Measurements from ENCODE around the gene GJB4.
A peak's percentile ranks its signal among the peaks of the same experiment; 100 is the strongest.

The GJB4 gene

GRCh38 chr1:34777519-34778321 lies 18.2 kb downstream of the GJB4 start:
- no peak for DNase-seq

- DNase-seq = no peak
Measured at GRCh38 chr1:34778381-34778780, 18.8 kb downstream of the GJB4 start.

GRCh38 chr1:34779005-34779404 lies 19.5 kb downstream of the GJB4 start:
- DNase-seq = no peak

- DNase-seq = no peak
Measured at GRCh38 chr1:34779526-34779925, 20.0 kb downstream of the GJB4 start.

GRCh38 chr1:34779962-34780361 lies 20.4 kb downstream of the GJB4 start:
- no peak for DNase-seq

- no peak for DNase-seq
Measured at GRCh38 chr1:34780528-34780927, 21.0 kb downstream of the GJB4 start.

GRCh38 chr1:34781071-34781843 lies 21.7 kb downstream of the GJB4 start, which contains the start of gene GJB3:
TSS of gene GJB3 (plus strand) at chr1:34781214. CDS start at chr1:34784763, 3,549 bp downstream.
- DNase-seq = no peak

GRCh38 chr1:34781844-34782391 lies 22.4 kb downstream of the GJB4 start:
- no peak for DNase-seq

GRCh38 chr1:34784751-34785221 lies 25.2 kb downstream of the GJB4 start:
- DNase-seq = no peak

- no peak for DNase-seq
Measured at GRCh38 chr1:34785231-34785874, 25.8 kb downstream of the GJB4 start.

GRCh38 chr1:34785875-34786470 lies 26.4 kb downstream of the GJB4 start:
- no peak for DNase-seq

GRCh38 chr1:34786521-34787325 lies 27.2 kb downstream of the GJB4 start:
- DNase-seq = peak in 45 of 51 donors; percentile 8 to 86 (median 48)

GRCh38 chr1:34787461-34788420 lies 28.2 kb downstream of the GJB4 start:
- peak in 1 of 51 donors; percentile 13 for DNase-seq

GRCh38 chr1:34790985-34791384 lies 31.4 kb downstream of the GJB4 start:
- DNase-seq = no peak

GRCh38 chr1:34792424-34792823 lies 32.9 kb downstream of the GJB4 start:
- no peak for DNase-seq

GRCh38 chr1:34792868-34793727 lies 33.6 kb downstream of the GJB4 start, which contains the start of gene GJA4:
TSS of gene GJA4 (plus strand) at chr1:34792999. CDS start at chr1:34794214, 1,215 bp downstream.
- no peak for DNase-seq

GRCh38 chr1:34794001-34794789 lies 34.7 kb downstream of the GJB4 start:
- no peak for DNase-seq

All from hypothalamus (tissue), 51 donors.